HG03280 (cell line): Measurements from ENCODE around the gene PPARA.

Source experiments
- ATAC-seq: cut with Tn5 transposase; IDR thresholded peaks from one replicate; pipeline ENCODE4 v1.9.1; 2021; ENCODE audit warnings: mild to moderate bottlenecking, moderate library complexity; ENCODE audit not compliant: unreplicated experiment

Gene PPARA

DNA sequence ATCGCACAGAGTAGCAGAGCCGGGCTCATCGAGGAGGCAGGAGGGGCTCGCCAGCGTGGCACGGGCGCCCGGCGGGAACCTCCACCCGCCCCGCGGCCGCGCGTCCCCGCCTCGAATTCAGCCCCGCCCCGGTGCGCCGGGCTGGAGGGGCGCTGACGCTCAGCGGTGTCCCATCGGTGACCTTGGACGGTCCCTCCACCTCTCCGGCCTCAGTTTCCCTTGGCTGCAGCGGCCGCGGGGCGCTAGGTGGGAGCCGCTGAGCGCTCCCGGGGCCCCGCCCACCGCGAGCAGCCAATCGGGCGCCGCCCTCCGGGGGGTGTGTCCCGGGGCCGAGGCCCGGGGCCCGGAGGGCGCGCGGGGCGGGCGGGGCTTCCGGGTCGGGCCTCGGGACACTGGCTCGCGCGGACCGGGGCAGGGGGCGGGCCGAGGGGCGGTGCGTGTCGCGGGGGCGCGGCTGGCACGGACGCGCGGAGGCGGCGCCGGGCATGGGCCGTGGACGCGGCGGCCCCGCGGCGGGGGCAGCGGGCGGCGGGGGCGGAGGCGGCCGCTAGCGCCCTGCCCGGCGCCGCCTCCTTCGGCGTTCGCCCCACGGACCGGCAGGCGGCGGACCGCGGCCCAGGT, at the start of gene PPARA:
Gene PPARA, plus strand, starts transcription at position 493 of the 621 bp plus-strand sequence. CDS start 47,858 bp downstream, outside the sequence.
- ATAC-seq, result peak; percentile 72

DNA sequence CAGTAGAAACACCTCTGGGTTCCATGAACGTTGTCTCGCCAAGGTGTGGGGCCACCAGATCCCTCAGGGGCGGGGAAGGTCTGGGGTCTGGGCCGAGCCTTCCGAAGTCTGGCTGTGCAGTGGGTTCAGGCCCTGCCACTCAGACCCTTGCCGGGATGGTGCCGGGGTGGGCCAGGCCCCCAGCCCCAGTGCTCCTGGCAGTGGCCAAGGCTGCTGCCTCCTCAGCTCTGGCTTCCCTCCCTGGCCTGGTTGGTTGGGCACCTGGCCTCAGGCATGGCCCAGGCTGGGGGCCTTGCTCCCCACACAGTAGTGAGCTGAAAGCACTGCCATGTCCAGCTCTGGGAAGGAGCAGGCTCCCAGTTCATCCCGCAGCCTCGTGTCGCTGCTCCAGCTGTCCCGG, 48.2 kb upstream of the PPARA start:
- ATAC-seq, result no peak

DNA sequence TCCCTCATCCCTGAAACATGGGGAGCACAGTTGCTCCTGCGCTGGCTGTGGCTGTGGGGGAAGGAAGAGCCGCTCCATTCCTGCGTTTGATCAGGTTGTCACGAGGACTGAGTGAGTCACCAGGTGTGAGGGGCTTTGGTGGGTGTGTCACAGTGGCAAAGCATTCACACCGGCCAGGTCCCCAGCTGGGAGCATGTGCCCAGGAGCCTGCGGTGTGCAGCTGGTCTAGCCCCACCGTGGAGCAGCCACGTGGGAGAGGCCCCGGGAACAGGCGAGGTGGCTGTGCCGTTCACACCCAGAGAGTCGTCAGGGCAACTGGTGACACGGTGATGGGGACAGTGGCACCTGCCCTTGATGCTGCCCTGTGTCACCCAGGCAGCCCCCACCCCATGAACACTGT, 47.6 kb upstream of the PPARA start:
- no peak for ATAC-seq

DNA sequence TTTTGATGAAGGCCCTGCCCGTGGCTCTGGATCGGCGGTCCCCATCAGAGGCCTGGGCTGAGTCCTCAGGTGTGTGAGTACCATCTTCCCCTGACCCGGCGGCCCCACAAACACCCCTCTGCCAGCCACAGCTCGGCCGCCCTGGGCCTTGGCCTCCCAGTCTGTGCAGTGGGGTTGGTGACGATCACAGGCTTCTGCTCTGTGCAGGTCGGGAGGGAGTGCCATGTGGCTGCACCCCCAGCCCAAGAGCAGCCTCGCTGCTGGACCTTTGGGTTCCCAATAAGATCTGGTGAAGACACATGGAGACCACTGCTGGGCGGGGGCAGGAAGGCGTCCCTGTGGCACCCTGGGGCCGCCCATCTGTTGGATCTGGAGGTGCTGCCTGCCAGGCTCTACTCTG, 47.1 kb upstream of the PPARA start:
- no peak for ATAC-seq

GRCh38 chr22:46103664-46104063, 46.7 kb upstream of the PPARA start:
- ATAC-seq, result no peak

DNA sequence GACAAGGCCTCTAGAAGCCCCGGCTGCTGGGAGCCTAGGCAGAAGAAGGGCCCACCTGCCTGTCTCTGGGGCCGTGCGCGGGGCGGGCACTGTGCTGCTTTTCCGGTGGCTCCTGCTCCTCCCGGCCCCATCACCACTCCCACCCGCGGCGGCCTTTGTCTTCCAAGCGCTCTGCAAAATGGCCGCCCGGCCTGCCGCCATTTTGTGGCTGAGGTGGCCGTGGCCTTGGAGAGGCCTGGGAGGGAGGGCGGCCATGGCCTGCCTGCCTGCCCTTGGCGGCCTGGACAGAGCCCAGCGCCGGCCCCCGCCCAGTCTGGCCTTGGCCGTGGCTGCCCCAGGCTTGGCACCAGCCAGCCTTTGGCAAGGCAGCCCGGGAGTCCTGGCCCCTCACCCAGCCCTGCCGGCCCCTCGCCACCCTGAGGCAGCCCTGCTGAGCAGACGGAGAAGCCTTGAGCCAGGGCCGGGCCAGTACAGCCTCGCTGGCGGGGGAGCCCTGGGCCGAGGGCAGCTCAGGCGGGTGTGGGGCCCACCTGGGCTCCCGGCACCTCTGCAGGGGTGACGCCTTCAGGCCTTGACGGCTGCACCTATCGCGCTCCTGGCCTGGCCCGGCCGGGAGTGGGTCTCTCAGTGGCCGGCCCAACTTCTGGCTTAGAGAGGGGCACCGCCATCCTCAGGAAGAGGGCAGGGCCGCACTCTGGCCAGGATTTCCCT, 46.0 kb upstream of the PPARA start:
- ATAC-seq, result no peak

DNA sequence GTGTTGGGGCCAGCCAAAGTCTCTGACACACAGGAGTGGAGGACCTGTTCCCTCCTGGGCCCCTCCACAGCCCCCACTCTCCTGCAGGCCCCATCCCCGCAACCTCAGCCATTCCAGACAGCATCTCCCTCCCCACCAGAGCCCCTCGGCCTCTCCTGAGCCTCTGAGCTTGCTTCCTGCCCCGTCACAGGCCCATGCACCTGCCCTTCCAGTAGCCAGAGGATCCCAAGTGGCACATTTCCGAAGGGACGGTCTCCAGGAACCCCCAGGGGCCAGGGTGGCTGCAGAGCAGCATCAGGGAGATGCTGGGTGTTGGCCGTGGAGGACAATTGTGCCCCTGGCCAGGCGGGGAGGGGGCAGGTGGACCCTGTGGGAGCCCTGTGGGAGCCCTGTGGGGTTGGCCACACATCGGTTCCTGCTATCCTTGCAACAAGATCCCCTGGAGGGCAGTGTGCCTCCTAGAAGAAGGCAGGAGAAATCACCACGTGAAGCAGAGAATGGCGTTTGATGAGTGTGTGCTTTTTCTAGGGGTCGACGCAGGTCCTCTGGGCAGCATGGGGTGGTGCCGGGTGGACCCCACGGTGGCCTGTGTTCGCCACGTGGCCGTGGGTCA, 45.3 kb upstream of the PPARA start:
- no peak for ATAC-seq

DNA sequence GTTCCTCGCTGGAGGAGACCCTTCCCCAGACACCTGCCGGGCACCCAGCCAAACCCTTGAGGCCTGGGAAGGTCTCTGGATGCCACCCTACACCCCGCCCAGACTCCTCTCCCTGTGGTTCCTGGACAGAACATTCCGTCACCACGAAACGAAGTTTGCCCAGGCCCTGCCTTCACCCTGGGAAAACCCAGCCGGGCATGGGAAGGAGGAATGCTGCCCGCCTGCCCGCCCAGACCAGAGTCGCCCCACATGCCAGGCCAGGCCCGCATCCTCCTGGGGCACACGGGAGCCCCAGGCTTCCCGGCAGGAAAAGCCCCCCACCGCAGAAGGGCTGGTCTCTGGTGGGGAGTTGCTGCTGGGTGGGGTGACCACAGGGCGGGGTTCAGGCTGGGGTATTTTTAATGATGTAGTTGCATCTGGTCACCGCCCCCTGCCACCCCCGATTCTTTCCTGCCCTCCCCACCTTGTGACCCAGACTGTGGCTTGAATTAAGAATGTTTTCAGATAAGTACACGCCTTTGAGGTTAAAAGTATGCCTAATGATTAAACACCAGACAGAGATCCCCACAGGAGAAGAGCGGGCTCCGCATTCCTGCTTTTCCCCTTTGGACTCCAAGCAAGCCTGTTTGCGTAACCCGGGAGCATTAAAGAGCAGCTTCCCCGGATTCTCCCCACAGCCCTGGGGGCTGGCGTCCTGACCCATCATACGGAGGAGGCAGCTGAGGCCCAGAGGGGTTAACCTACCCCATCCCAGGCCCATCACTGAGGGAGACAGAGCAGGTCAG, 44.6 kb upstream of the PPARA start:
- ATAC-seq, result no peak

GRCh38 chr22:46106279-46107022, 43.9 kb upstream of the PPARA start:
- ATAC-seq, result no peak

GRCh38 chr22:46107089-46107664, 43.1 kb upstream of the PPARA start:
- no peak for ATAC-seq

- no peak for ATAC-seq
Measured at GRCh38 chr22:46107753-46108563, 42.4 kb upstream of the PPARA start.

DNA sequence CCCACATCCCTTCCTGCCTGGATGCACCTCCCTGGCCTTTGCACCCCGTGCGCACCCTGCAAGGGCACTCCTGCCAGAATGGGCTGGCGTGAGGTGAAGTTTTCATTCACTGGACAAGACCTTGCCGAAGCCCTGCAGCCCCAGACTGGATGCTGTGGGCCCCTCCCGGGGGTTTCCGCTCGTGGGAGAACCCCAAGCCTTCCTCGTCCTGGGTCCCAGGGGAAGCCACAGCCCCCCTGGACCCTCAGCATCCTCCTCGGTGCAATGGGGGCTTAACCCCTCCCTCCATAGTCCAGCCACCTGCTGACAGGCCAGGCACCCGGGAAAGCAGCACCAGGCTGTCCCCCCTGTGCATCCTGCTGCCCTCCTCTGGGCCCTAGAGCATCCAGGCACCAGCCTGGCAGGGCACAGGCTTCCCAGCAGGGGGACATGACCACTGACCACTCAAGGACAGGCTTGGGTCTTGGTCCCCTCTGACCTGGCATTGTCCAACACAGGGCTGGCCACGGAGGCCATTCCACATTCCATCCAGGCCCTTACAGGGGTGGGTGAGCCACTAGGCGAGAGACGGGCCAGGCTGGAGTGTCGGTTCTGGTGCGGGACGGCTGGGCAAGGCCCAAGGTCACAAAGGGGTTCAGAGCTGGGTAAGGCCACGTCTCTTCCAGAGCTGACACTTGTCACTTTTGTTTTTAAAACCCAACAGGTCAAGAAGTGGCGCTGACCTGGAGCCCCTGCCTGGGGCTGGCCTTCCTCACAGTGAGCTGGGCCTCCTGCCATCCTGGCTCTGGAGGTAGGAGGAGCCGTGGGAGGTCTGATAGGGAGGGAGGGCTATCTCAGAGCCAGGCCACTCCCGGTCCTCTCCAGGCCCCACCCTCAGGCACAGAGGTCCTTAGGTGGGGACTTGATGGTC, 41.5 kb upstream of the PPARA start:
- ATAC-seq, result no peak

- ATAC-seq, result no peak
Measured at GRCh38 chr22:46109474-46110003, 40.8 kb upstream of the PPARA start.

DNA sequence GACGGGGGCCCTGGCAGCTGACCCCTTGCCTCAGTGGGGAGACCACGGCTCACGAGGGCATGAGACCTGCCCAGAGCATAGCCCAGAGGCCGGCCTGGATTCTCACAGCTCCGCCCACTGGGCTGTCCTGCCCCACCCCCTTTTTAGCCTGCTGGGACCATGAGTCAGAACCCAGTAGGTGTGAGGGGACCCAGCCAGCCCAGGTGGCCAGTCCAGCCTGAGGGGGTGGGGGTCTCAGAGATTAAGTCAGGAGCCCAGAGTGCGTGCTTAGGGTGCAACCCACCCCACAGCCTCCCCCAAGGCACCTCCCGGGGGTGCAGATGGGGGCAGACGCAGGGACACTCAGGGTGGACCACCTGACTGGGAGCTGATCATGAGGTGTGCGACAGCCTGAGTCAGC, 40.1 kb upstream of the PPARA start:
- no peak for ATAC-seq

GRCh38 chr22:46111645-46112306, 38.5 kb upstream of the PPARA start:
- no peak for ATAC-seq

DNA sequence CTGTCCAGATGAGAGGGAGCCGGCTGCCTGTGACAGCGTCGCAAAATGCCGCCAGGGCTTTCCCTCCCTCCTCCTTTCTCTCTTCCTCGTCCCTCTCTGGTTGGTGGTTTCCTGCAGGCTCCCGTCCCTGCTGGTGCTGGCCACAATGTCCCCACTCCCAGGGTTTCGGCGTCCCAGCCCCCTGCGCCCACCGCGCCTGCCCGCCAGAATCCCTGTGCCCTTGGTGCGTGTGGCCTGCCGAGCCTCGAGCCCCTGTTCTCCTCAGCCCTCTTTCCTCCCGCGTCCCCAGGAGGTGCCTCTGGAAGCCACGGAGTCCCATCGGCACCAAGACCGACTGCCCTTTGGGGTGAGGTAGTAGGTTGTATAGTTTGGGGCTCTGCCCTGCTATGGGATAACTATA, 37.9 kb upstream of the PPARA start:
- no peak for ATAC-seq

- no peak for ATAC-seq
Measured at GRCh38 chr22:46113110-46113909, 37.0 kb upstream of the PPARA start.
